GM12874 (cell line): ENCODE measurements around the gene LYZL1.

Source experiments
- TF ChIP-seq, protein P1 (sequence below): IDR thresholded peaks from 2 replicates; pipeline ENCODE4 v1.5.1; 2011; ENCODE audit warnings: low read depth, mild to moderate bottlenecking, control low read depth, low read length, moderate library complexity; ENCODE audit not compliant: insufficient read depth

LYZL1 gene

GRCh38 chr10:29263506-29263905 is 25.4 kb upstream of the LYZL1 start:
- TF ChIP-seq, protein P1, sequence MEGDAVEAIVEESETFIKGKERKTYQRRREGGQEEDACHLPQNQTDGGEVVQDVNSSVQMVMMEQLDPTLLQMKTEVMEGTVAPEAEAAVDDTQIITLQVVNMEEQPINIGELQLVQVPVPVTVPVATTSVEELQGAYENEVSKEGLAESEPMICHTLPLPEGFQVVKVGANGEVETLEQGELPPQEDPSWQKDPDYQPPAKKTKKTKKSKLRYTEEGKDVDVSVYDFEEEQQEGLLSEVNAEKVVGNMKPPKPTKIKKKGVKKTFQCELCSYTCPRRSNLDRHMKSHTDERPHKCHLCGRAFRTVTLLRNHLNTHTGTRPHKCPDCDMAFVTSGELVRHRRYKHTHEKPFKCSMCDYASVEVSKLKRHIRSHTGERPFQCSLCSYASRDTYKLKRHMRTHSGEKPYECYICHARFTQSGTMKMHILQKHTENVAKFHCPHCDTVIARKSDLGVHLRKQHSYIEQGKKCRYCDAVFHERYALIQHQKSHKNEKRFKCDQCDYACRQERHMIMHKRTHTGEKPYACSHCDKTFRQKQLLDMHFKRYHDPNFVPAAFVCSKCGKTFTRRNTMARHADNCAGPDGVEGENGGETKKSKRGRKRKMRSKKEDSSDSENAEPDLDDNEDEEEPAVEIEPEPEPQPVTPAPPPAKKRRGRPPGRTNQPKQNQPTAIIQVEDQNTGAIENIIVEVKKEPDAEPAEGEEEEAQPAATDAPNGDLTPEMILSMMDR: no peak

DNA sequence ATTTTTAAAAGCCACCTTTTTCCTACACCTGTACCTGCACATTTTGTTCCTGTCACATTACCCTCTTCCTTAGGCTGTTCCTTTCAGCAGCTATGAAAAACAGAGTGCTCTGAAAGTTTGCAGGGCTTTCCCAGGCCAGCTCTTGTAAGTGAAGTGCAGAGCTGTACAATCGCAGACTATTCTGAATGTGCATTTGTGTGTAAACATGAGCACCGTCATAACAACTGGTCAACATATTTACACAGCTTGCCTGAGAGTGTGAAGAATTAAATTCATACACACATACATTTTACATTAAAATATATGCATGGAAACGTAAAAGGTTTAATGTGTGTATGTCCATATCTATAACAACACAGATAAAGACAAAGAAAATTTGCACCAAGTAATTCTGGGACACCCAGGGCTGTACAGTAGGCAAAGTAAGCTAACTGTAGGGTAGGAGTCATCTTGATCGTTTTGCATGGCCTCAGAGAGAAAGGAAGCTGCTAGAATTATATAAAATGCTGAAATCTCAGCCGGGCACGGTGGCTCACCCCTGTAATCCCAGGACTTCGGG is 23.6 kb upstream of the LYZL1 start:
- TF ChIP-seq, protein P1: no peak

DNA sequence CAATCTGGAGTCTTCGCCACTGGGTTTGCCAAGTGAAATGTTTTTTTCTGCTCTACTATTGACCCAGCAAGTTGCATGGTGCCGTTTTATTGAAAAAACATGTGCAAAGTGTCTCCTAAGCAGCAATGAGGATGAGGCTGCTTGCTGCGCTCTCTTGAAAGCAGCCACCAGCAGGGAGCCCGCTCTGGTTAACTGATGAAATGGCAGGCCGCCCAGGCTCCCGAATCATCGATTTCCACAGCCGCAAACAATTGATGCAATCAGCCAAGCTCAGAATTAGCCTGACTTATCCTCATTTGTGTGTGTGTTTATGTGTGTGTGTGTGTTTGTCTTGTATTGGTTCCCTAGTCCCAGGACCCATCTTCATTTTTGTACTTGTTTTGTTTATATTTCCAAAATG is 22.2 kb upstream of the LYZL1 start:
- TF ChIP-seq, protein P1: no peak

DNA sequence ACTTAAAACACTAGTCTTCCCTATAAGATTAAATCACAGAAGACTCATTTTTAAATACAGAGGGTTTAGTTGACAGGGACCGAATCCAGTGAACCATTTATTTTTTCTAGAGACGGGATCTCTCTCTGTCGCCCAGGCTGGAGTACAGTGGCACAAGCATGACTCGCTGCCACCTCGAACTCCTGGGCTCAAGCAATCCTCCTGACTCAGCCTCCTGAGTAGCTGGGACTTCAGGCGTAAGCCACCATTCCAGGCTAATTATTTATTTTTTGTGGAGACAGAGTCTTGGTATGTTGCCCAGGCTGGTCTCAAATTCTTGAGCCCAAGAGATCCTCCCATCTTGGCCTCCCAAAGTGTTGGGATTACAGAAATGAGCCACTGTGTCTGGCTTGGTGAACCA is 20.9 kb upstream of the LYZL1 start:
- TF ChIP-seq, protein P1: no peak

DNA sequence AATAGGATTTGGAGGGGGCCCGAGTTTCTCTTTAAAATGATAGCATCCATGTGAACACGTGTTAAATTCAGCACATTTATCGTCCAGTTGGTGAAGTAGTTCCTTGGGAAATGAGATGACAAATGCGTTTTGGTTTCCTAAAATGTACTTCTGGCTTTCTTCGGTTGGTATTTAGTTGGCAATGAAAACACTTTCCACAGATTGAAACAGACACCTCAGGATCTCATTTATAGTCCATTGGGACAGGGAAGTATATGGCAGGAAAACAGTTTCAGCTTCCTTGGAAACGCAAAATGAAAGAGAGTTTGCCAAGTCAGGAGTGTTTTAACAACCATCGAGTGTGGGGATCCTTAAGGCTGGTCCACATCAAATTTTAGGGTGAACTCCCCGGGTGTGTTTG is 19.4 kb upstream of the LYZL1 start:
- TF ChIP-seq, protein P1: no peak

DNA sequence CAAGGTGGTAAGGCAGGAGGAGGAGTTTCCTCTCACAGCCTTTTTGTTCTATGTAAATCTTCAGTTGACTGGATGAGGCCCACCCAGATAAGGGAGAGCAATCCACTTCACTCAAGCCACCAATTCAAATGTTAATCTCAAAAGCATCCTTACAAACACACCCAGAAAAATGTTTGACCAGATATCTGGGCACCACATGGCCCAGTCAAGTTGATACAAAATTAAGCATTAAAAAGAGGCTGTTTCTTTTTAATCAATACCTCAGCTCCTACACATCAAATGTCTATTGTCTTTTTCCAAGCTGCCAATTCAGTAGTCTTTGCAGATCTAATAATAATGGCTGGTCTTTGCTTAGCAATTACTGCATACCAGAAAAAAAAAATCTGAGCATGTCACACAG is 18.0 kb upstream of the LYZL1 start:
- TF ChIP-seq, protein P1: no peak

DNA sequence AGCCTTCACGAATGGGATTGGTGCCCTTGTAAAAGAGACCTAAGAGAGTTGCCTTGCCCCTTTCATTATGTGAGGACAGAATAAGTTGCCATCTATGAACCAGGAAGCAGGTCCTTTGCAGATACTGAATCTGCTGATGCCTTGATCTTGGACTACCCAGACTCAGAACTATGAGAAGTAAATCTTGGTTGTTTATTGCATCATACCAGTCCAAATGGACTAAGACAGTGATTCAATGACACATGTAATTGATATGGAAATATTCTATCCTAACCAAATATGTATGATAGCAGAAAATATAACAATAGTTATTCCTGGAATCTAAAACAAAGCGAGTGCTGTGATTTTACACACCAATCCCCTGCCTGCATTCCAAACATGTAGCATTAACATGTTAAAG is 17.0 kb upstream of the LYZL1 start:
- TF ChIP-seq, protein P1: no peak
